K562 (cell line): ENCODE data around the gene PTOV1. TPM values are rescaled to one million over a fixed set of nuclear protein-coding genes. Genes with fewer than 3 reads are reported as not detected.

Experiments
- ARID1B ChIP-seq: fragments of 450-650 bp; IDR thresholded peaks from 2 replicates; pipeline ENCODE4 v1.6.1; 2016; ENCODE audit warnings: antibody characterized with exemption, mild to moderate bottlenecking, inconsistent platforms
- BCOR ChIP-seq: fragments of 450-650 bp; IDR thresholded peaks from 2 replicates; pipeline ENCODE4 v1.6.1; 2016
- CBX3 ChIP-seq, 2 experiments: IDR thresholded peaks; 1 replicate in 1 of 2; 2 replicates in 1 of 2; pipeline ENCODE4 v1.6.1; 2012; ENCODE audit warnings: inconsistent platforms in 2 of 2, low read length in 2 of 2, borderline replicate concordance in 1 of 2, control low read depth in 1 of 2
- DMBX1 ChIP-seq: fragments of 250-450 bp; sonication (Bioruptor Pico); IDR thresholded peaks from 2 replicates; pipeline ENCODE4 v1.8.0; 2022; ENCODE audit warnings: inconsistent platforms, mild to moderate bottlenecking, moderate library complexity, borderline replicate concordance
- DNMT1 ChIP-seq: fragments of 450-650 bp; IDR thresholded peaks from 2 replicates; pipeline ENCODE4 v1.6.1; 2016; ENCODE audit warnings: antibody characterized with exemption, mild to moderate bottlenecking
- ELF1 ChIP-seq: fragments of 200-800 bp; sonication (Bioruptor generic); IDR thresholded peaks from 2 replicates; pipeline ENCODE4 v1.6.1; 2016; ENCODE audit warnings: missing genetic modification characterization, missing compliant biosample characterization
- KLF6 ChIP-seq: fragments of 250-450 bp; sonication (Bioruptor Pico); IDR thresholded peaks from 2 replicates; pipeline ENCODE4 v1.4.0; 2020; ENCODE audit warnings: mild to moderate bottlenecking, moderate library complexity, borderline replicate concordance
- MED1 ChIP-seq: sonication (generic); formaldehyde crosslinking; IDR thresholded peaks from 2 replicates; pipeline ENCODE4 v1.8.1; 2023; ENCODE audit warnings: missing genetic modification reagents, borderline replicate concordance
- NRF1 ChIP-seq, 2 experiments: fragments of 450-650 bp; IDR thresholded peaks in 1 of 2; conservative IDR thresholded peaks in 1 of 2; 2 replicates each; pipeline ENCODE4 v1.6.1; 2014; ENCODE audit warnings: mild to moderate bottlenecking in 2 of 2
- SNRNP70 ChIP-seq: fragments of 200-400 bp; formaldehyde crosslinking; optimal IDR thresholded peaks from 2 replicates; pipeline ENCODE3; 2017; ENCODE audit warnings: low read depth, low read length
- SREBF2 ChIP-seq: sonication (generic); formaldehyde crosslinking; IDR thresholded peaks from 2 replicates; pipeline ENCODE4 v1.4.0; 2020; ENCODE audit warnings: mild to moderate bottlenecking, missing genetic modification reagents
- SRSF7 ChIP-seq: fragments of 200-400 bp; formaldehyde crosslinking; optimal IDR thresholded peaks from 2 replicates; pipeline ENCODE3; 2017; ENCODE audit warnings: mild to moderate bottlenecking, low read depth, low read length
- ZBED1 ChIP-seq: IDR thresholded peaks from 2 replicates; pipeline ENCODE4 v1.6.1; 2014
- ZKSCAN3 ChIP-seq: fragments of 250-450 bp; sonication (Bioruptor Pico); IDR thresholded peaks from 2 replicates; pipeline ENCODE4 v1.4.0; 2020
- ZNF23 ChIP-seq: fragments of 250-450 bp; sonication (Bioruptor Pico); IDR thresholded peaks from 2 replicates; pipeline ENCODE4 v1.4.0; 2020; ENCODE audit warnings: mild to moderate bottlenecking
- ZNF668 ChIP-seq: fragments of 250-450 bp; sonication (Bioruptor Pico); IDR thresholded peaks from 2 replicates; pipeline ENCODE4 v1.8.0; 2022; ENCODE audit warnings: mild to moderate bottlenecking, inconsistent platforms
- ZNF766 ChIP-seq: fragments of 200-800 bp; sonication (Bioruptor generic); conservative IDR thresholded peaks from 2 replicates; pipeline ENCODE4 v1.6.1; 2016; ENCODE audit warnings: missing genetic modification characterization, missing compliant biosample characterization
- ZSCAN32 ChIP-seq: fragments of 450-650 bp; formaldehyde crosslinking; IDR thresholded peaks from 2 replicates; pipeline ENCODE4 v1.4.0; 2020; ENCODE audit warnings: mild to moderate bottlenecking, moderate library complexity
- polyA plus RNA-seq, 8 experiments: library from polyadenylated mRNA; depleted of rRNA in 4 of 8; stranded (reverse) in 5 of 8; unstranded in 3 of 8; fragments of >200 nt; fragmentation: Nextera tagmentation in 2 of 8; fragmentation: Illumina TruSeq in 1 of 8; extraction: Ambion mirVana in 2 of 8; extraction: Trizol in 1 of 8; gene quantifications; 2 replicates each; pipeline versions ENCODE4 v1.2.1 to v1.2.3, GENCODE V29; 2011 to 2014; ENCODE audit warnings: inconsistent platforms in 1 of 8, missing spikeins in 1 of 8
- total RNA-seq, 7 experiments: library from RNA; depleted of rRNA in 6 of 7; stranded (reverse); fragments of >200 nt in 6 of 7; fragmentation: Illumina TruSeq in 2 of 7; extraction: Trizol in 2 of 7; gene quantifications; 2 replicates each; pipeline versions ENCODE4 v1.2.1 to v1.2.3, GENCODE V29; 2011 to 2021; ENCODE audit warnings: low replicate concordance in 1 of 7
- TF ChIP-seq, protein P1 (sequence below): sonication (generic); formaldehyde crosslinking; IDR thresholded peaks from 2 replicates; pipeline ENCODE4 v1.8.0; 2022; ENCODE audit warnings: mild to moderate bottlenecking, missing genetic modification reagents
- TF ChIP-seq, protein P2 (sequence below): sonication (generic); formaldehyde crosslinking; IDR thresholded peaks from 2 replicates; pipeline ENCODE4 v1.8.0; 2022; ENCODE audit warnings: missing genetic modification reagents, mild to moderate bottlenecking, borderline replicate concordance
- TF ChIP-seq, protein P3 (sequence below): fragments of 250-450 bp; sonication (Bioruptor Pico); IDR thresholded peaks from 2 replicates; pipeline ENCODE4 v1.8.0; 2021; ENCODE audit warnings: moderate library complexity, mild to moderate bottlenecking, inconsistent platforms
- TF ChIP-seq, protein P4 (sequence below): fragments of 250-450 bp; sonication (Bioruptor Pico); IDR thresholded peaks from 2 replicates; pipeline ENCODE4 v1.5.0; 2021; ENCODE audit warnings: mild to moderate bottlenecking, moderate library complexity

PTOV1 gene
- total and polyA plus RNA-seq, 9 of the 15 experiments (the other 6 are each of a cell fraction or from before 2014, with no cell fraction given), result 4.9 to 169 (median 43.5) TPM

DNA sequence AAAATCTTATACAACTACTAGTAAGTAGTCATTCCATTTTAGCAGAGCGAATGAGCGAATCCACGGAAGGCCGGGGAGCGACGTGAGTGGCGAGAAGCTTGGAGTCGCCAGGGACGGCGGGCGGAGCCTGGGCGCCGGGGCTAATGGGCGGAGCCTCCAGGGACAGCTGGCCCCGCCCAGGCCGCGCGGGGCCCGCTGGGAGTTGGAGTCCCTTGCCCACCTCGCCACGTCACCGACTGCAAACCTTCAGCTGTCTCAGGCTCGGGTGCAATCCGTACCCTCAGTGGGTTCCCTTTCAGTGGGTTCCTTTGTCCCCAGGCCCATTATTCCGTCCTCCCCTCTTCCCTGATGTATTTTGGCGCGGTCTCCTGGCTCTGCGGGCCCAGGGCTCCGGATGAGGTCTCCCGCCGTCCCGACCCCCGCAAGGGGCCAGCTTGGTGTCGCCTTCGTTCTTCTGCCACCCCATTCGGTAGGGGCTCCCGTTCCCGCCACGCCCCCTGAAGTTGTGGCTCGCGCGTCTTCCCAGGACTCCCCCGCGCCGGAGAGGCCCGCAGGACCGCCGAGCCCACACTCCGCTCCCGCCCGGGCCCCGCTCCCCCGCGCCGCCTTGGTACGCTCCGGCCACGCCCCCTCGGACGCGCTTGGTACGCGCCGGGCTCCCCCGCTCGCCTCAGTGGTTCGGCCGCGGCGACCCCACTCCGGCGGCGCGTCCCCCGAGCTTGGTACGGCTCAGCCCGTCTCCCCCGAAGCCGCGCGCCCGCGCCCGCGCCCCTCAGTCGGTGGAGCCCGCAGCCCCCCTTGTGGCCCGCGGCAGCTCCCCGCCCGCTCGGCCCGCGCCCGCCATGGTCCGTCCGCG, at the start of gene PTOV1 (continued):
- TF ChIP-seq, protein P1, sequence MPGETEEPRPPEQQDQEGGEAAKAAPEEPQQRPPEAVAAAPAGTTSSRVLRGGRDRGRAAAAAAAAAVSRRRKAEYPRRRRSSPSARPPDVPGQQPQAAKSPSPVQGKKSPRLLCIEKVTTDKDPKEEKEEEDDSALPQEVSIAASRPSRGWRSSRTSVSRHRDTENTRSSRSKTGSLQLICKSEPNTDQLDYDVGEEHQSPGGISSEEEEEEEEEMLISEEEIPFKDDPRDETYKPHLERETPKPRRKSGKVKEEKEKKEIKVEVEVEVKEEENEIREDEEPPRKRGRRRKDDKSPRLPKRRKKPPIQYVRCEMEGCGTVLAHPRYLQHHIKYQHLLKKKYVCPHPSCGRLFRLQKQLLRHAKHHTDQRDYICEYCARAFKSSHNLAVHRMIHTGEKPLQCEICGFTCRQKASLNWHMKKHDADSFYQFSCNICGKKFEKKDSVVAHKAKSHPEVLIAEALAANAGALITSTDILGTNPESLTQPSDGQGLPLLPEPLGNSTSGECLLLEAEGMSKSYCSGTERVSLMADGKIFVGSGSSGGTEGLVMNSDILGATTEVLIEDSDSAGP, result no peak
- no peak for TF ChIP-seq SREBF2 (CRISPR knock-in tag)
- TF ChIP-seq SNRNP70, result no peak
- TF ChIP-seq, protein P2, sequence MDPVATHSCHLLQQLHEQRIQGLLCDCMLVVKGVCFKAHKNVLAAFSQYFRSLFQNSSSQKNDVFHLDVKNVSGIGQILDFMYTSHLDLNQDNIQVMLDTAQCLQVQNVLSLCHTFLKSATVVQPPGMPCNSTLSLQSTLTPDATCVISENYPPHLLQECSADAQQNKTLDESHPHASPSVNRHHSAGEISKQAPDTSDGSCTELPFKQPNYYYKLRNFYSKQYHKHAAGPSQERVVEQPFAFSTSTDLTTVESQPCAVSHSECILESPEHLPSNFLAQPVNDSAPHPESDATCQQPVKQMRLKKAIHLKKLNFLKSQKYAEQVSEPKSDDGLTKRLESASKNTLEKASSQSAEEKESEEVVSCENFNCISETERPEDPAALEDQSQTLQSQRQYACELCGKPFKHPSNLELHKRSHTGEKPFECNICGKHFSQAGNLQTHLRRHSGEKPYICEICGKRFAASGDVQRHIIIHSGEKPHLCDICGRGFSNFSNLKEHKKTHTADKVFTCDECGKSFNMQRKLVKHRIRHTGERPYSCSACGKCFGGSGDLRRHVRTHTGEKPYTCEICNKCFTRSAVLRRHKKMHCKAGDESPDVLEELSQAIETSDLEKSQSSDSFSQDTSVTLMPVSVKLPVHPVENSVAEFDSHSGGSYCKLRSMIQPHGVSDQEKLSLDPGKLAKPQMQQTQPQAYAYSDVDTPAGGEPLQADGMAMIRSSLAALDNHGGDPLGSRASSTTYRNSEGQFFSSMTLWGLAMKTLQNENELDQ, result no peak
- peak; percentile 80 to 82 for TF ChIP-seq NRF1 (conservative IDR thresholded peaks at IDR 0.05 in 1 of 2, IDR thresholded peaks at IDR 0.05 in 1 of 2)
- no peak for TF ChIP-seq ELF1 (tag)
- TF ChIP-seq, protein P3, sequence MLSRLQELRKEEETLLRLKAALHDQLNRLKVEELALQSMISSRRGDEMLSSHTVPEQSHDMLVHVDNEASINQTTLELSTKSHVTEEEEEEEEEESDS (CRISPR knock-in tag), result no peak
- TF ChIP-seq ARID1B, result peak; percentile 43; the same call in 1 of the 2 replicates
- TF ChIP-seq DMBX1, result no peak
- no peak for TF ChIP-seq ZKSCAN3 (CRISPR knock-in tag)
- no peak for TF ChIP-seq DNMT1
- TF ChIP-seq, protein P4, sequence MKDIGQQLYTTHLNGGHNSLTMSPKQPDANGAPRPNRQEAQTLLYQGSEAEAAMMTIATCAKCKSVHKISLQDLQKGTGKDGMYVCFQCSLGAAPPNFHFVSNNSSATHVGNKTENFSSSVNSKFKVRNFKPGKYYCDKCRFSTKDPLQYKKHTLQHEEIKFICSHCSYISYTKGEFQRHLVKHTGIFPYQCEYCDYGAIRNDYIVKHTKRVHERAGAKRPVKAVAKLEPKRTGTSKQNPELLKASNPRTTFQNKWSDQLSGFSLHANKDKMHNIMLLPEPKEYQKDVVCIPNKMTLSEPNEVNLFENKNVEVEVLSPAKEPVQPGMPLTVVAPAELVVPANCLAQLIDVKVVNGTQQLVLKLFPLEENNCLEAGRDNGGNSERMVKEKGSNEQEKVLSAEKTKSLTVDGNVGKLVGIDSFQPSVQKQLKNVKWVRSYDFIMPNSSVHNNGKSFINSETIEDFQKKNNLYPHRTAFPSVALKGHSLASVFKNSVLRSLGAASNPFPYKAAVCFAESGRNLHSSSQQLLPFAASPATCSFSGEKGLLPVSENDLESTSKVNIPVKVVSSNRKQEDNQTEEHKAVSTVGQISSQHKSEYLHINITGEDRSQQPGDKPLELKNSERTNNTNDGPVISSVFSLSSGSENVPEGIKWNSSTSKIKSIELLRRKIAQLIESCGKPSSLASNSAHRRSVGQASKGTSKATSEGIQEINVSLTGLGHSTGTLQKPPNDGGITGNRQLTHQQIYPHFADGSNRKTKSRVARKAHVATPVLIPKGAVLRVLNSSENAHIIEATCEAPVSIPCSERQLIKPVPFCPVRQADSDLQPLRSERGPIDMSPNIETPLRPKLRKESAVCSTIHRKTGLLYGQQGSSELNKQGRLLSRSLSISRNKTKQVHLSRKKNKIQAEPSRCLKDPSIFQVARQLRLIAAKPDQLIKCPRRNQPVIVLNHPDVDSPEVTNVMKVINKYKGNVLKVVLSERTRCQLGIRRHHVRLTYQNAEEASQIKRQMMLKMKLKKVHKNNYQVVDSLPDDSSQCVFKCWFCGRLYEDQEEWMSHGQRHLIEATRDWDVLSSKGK (CRISPR knock-in tag), result no peak
- TF ChIP-seq MED1 (CRISPR knock-in tag), result no peak
- no peak for TF ChIP-seq ZNF23 (CRISPR knock-in tag)
- TF ChIP-seq ZBED1, result no peak
- TF ChIP-seq ZNF668 (CRISPR knock-in tag), result no peak
- peak; percentile 58; the same call in 1 of the 2 replicates for TF ChIP-seq ZNF766 (CRISPR knock-in tag)
- TF ChIP-seq ZSCAN32 (CRISPR knock-in tag), result no peak
- TF ChIP-seq KLF6 (CRISPR knock-in tag), result peak; percentile 20; the same call in 1 of the 2 replicates
- 0 out of 2 replicates have a peak, but pooled peaks have one; percentile 10 for TF ChIP-seq BCOR
- TF ChIP-seq SRSF7, result no peak
- TF ChIP-seq CBX3 (IDR thresholded peaks at IDR 0.05; ENCODE audit: borderline replicate concordance in 1 of 2, low read length in 2 of 2), result no peak
